Measurements from ENCODE around the gene NDST1. TPM values are rescaled to one million over a fixed set of nuclear protein-coding genes. Genes with fewer than 3 reads are reported as not detected.

NDST1 gene
- total and polyA plus RNA-seq, 2 donors (not counting 3 experiments of a cell fraction or from before 2014, with no cell fraction given): 38.6 to 102 TPM

GRCh38 chr5:150578781-150579461 lies 71.0 kb downstream of the NDST1 start:
- dilution Hi-C loops (cut with MboI; ENCODE audit: extremely low pct_ligation_motif_present, low sequenced_read_pairs): no loop called here
- CTCF ChIA-PET: interaction anchor here (0.7 to 2.4 kb wide), 2 partner anchors 11 to 19 kb away, joined by 3 to 8 read pairs; no protein-coding TSS in a partner anchor
- Histone ChIP-seq H3K79me2 (ENCODE audit: control insufficient read depth, insufficient read depth, low read length) (no peaks in the 10 kb centered on the region), H3K9me1 (replicated peaks; ENCODE audit: control insufficient read depth, extremely low read depth, insufficient read depth, low read length) (no peaks in the 10 kb centered on the region), H4K20me1 (replicated peaks; ENCODE audit: control insufficient read depth, extremely low read depth, insufficient read depth, low read length) (no peaks in the 10 kb centered on the region), H3K9me3 (replicated peaks; ENCODE audit: control insufficient read depth, insufficient read depth, low read length) (no peaks in the 10 kb centered on the region), H3K27ac (ENCODE audit: insufficient read depth, low read depth, low read length) (no peak overlapping the region), H3K9ac (replicated peaks; ENCODE audit: extremely low read depth, insufficient read depth, low read length) (no peak overlapping the region), H2AFZ (ENCODE audit: low read depth, low read length) (no peak overlapping the region), H3K36me3 (ENCODE audit: control insufficient read depth in 2 of 2, extremely low read depth in 1 of 2, insufficient read depth in 2 of 2, low read length in 2 of 2) (no peaks in the 10 kb centered on the region), H3K4me3 (replicated peaks in 1 of 3; ENCODE audit: insufficient read depth in 1 of 3, low read depth in 1 of 3, low read length in 3 of 3) (no peak overlapping the region), H3K4me1 (ENCODE audit: control insufficient read depth, extremely low read depth, insufficient read depth, low read length) (no peaks in the 10 kb centered on the region), H3K27me3 (ENCODE audit: control insufficient read depth in 2 of 2, insufficient read depth in 2 of 2, low read length in 2 of 2) (peaks cover 0 to 3% of the 10 kb centered on the region in 2 experiments), H3K4me2 (ENCODE audit: insufficient read depth, low read length) (no peak overlapping the region)
- POLR2A ChIA-PET: no interaction called here
- TF ChIP-seq GATA2 (IDR thresholded peaks at IDR 0.05; ENCODE audit: insufficient read depth, insufficient read length, low read depth, low read length) (no peak), POLR2AphosphoS5 (IDR thresholded peaks at IDR 0.05; ENCODE audit: insufficient read depth, low read depth, low read length) (no peak), MYC (IDR thresholded peaks at IDR 0.05; ENCODE audit: low read depth, low read length) (no peak), MAX (IDR thresholded peaks at IDR 0.05; ENCODE audit: insufficient read depth, insufficient read length) (no peak)
- intact Hi-C loops (cut with micrococcal nuclease): no loop called here
- BruUV-seq (replicated peaks): no TSS peak
- DNase-seq (ENCODE audit: low read depth, low spot score) (no peak), FAIRE-seq (no peak)

- ChIA-PET CTCF (interaction anchor here (0.7 to 2.4 kb wide), 4 partner anchors 10 to 63 kb away, joined by 3 to 8 read pairs (median 4); no protein-coding TSS in a partner anchor), POLR2A (no interaction called here)
- H4K20me1 ChIP-seq (replicated peaks; ENCODE audit: control insufficient read depth, extremely low read depth, insufficient read depth, low read length): no peaks in the 10 kb centered on the region
- no peak overlapping the region for H3K27ac ChIP-seq (ENCODE audit: insufficient read depth, low read depth, low read length)
- dilution Hi-C loops (cut with MboI; ENCODE audit: extremely low pct_ligation_motif_present, low sequenced_read_pairs): no loop called here
- H2AFZ ChIP-seq (ENCODE audit: low read depth, low read length): no peak overlapping the region
- H3K9me3 ChIP-seq (replicated peaks; ENCODE audit: control insufficient read depth, insufficient read depth, low read length): no peaks in the 10 kb centered on the region
- no peak overlapping the region for H3K9ac ChIP-seq (replicated peaks; ENCODE audit: extremely low read depth, insufficient read depth, low read length)
- no peak for FAIRE-seq
- peaks cover 0 to 3% of the 10 kb centered on the region in 2 experiments for H3K27me3 ChIP-seq (ENCODE audit: control insufficient read depth in 2 of 2, insufficient read depth in 2 of 2, low read length in 2 of 2)
- no peaks in the 10 kb centered on the region for H3K79me2 ChIP-seq (ENCODE audit: control insufficient read depth, insufficient read depth, low read length)
- no peak overlapping the region for H3K4me3 ChIP-seq (replicated peaks in 1 of 3; ENCODE audit: insufficient read depth in 1 of 3, low read depth in 1 of 3, low read length in 3 of 3)
- no peaks in the 10 kb centered on the region for H3K36me3 ChIP-seq (ENCODE audit: control insufficient read depth in 2 of 2, extremely low read depth in 1 of 2, insufficient read depth in 2 of 2, low read length in 2 of 2)
- TF ChIP-seq MAX (IDR thresholded peaks at IDR 0.05; ENCODE audit: insufficient read depth, insufficient read length): no peak
- TF ChIP-seq POLR2A (IDR thresholded peaks at IDR 0.05; ENCODE audit: low read depth, low read length): no peak
- no peak for TF ChIP-seq POLR2AphosphoS5 (IDR thresholded peaks at IDR 0.05; ENCODE audit: insufficient read depth, low read depth, low read length)
- TF ChIP-seq EZH2 (IDR thresholded peaks at IDR 0.05; ENCODE audit: borderline replicate concordance, low read depth, low read length, severe bottlenecking): no peak
- TF ChIP-seq MYC (IDR thresholded peaks at IDR 0.05; ENCODE audit: low read depth, low read length): no peak
- no peak for TF ChIP-seq GATA2 (IDR thresholded peaks at IDR 0.05; ENCODE audit: insufficient read depth, insufficient read length, low read depth, low read length)
- no peak for TF ChIP-seq FOS (IDR thresholded peaks at IDR 0.05; ENCODE audit: borderline replicate concordance, insufficient read depth, low read length)
- TF ChIP-seq JUN (IDR thresholded peaks at IDR 0.05; ENCODE audit: borderline replicate concordance, insufficient read depth, insufficient read length, low read depth): no peak
- TF ChIP-seq, protein P1, sequence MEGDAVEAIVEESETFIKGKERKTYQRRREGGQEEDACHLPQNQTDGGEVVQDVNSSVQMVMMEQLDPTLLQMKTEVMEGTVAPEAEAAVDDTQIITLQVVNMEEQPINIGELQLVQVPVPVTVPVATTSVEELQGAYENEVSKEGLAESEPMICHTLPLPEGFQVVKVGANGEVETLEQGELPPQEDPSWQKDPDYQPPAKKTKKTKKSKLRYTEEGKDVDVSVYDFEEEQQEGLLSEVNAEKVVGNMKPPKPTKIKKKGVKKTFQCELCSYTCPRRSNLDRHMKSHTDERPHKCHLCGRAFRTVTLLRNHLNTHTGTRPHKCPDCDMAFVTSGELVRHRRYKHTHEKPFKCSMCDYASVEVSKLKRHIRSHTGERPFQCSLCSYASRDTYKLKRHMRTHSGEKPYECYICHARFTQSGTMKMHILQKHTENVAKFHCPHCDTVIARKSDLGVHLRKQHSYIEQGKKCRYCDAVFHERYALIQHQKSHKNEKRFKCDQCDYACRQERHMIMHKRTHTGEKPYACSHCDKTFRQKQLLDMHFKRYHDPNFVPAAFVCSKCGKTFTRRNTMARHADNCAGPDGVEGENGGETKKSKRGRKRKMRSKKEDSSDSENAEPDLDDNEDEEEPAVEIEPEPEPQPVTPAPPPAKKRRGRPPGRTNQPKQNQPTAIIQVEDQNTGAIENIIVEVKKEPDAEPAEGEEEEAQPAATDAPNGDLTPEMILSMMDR (IDR thresholded peaks at IDR 0.05; ENCODE audit: extremely low read depth in 1 of 2, insufficient read depth in 1 of 2, low read depth in 1 of 2, low read length in 2 of 2): no peak
- no peak overlapping the region for H3K4me2 ChIP-seq (ENCODE audit: insufficient read depth, low read length)
- no peaks in the 10 kb centered on the region for H3K4me1 ChIP-seq (ENCODE audit: control insufficient read depth, extremely low read depth, insufficient read depth, low read length)
- H3K9me1 ChIP-seq (replicated peaks; ENCODE audit: control insufficient read depth, extremely low read depth, insufficient read depth, low read length): no peaks in the 10 kb centered on the region
- no TSS peak for BruUV-seq (replicated peaks)
- no peak for DNase-seq (ENCODE audit: low read depth, low spot score)
- intact Hi-C loops (cut with micrococcal nuclease): no loop called here
These were observed 71.8 kb downstream of the NDST1 start for GRCh38 chr5:150579462-150580400.

All from endothelial cell of umbilical vein (primary cell).